Measurements from ENCODE around the gene LRCH2. TPM values are rescaled to one million over a fixed set of nuclear protein-coding genes. Genes with fewer than 3 reads are reported as not detected.

Gene LRCH2
- total RNA-seq, 4 donors from 2014 or later: 0.11 to 0.84 (median 0.49) TPM

GRCh38 chrX:115190636-115191489, 43.0 kb downstream of the LRCH2 start:
- no peak for TF ChIP-seq POLR2A (IDR thresholded peaks at IDR 0.05)
- TF ChIP-seq, protein P1, sequence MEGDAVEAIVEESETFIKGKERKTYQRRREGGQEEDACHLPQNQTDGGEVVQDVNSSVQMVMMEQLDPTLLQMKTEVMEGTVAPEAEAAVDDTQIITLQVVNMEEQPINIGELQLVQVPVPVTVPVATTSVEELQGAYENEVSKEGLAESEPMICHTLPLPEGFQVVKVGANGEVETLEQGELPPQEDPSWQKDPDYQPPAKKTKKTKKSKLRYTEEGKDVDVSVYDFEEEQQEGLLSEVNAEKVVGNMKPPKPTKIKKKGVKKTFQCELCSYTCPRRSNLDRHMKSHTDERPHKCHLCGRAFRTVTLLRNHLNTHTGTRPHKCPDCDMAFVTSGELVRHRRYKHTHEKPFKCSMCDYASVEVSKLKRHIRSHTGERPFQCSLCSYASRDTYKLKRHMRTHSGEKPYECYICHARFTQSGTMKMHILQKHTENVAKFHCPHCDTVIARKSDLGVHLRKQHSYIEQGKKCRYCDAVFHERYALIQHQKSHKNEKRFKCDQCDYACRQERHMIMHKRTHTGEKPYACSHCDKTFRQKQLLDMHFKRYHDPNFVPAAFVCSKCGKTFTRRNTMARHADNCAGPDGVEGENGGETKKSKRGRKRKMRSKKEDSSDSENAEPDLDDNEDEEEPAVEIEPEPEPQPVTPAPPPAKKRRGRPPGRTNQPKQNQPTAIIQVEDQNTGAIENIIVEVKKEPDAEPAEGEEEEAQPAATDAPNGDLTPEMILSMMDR (IDR thresholded peaks at IDR 0.05): no peak
- WGBS, 2 donors: 92% methylated on average over 33 to 53 of the region's 64 CpGs
- DNase-seq (ENCODE audit: low spot score in 2 of 2): no peak
- intact Hi-C loops (cut with DNase I; ENCODE audit: low total_unique reads): no loop called here
- H3K4me3 ChIP-seq (ENCODE audit: low read depth, poor library complexity, severe bottlenecking): no peak overlapping the region

GRCh38 chrX:115189646-115190635, 44.0 kb downstream of the LRCH2 start:
- 97 to 99% methylated on average over 20 to 57 of the region's 76 CpGs for WGBS, 2 donors
- no peak for DNase-seq (ENCODE audit: low spot score in 2 of 2)
- TF ChIP-seq, protein P1 (IDR thresholded peaks at IDR 0.05): no peak
- no peak for TF ChIP-seq POLR2A (IDR thresholded peaks at IDR 0.05)
- no peak overlapping the region for H3K4me3 ChIP-seq (ENCODE audit: low read depth, poor library complexity, severe bottlenecking)
- intact Hi-C loops (cut with DNase I; ENCODE audit: low total_unique reads): no loop called here

GRCh38 chrX:115189110-115189509, 44.8 kb downstream of the LRCH2 start, which contains the start of gene RBMXL3:
RBMXL3 (plus strand) TSS chrX:115189410; CDS start chrX:115189442, 32 bp downstream.
- no peak for TF ChIP-seq POLR2A (IDR thresholded peaks at IDR 0.05)
- TF ChIP-seq, protein P1 (IDR thresholded peaks at IDR 0.05): no peak
- intact Hi-C loops (cut with DNase I; ENCODE audit: low total_unique reads): no loop called here
- DNase-seq (ENCODE audit: low spot score in 2 of 2): no peak
- no peak within 1 kb of the TSS for H3K4me3 ChIP-seq (ENCODE audit: low read depth, poor library complexity, severe bottlenecking)
- WGBS, 2 donors: 91 to 99% methylated on average over 16 of the region's 16 CpGs

GRCh38 chrX:115183980-115184379, 49.9 kb downstream of the LRCH2 start:
- WGBS, 2 donors: 80 to 86% methylated on average over 2 of the region's 2 CpGs
- intact Hi-C loops (cut with DNase I; ENCODE audit: low total_unique reads): no loop called here
- H3K4me3 ChIP-seq (ENCODE audit: low read depth, poor library complexity, severe bottlenecking): no peak overlapping the region
- TF ChIP-seq, protein P1 (IDR thresholded peaks at IDR 0.05): no peak
- TF ChIP-seq POLR2A (IDR thresholded peaks at IDR 0.05): no peak
- no peak for DNase-seq (ENCODE audit: low spot score in 2 of 2)

DNA sequence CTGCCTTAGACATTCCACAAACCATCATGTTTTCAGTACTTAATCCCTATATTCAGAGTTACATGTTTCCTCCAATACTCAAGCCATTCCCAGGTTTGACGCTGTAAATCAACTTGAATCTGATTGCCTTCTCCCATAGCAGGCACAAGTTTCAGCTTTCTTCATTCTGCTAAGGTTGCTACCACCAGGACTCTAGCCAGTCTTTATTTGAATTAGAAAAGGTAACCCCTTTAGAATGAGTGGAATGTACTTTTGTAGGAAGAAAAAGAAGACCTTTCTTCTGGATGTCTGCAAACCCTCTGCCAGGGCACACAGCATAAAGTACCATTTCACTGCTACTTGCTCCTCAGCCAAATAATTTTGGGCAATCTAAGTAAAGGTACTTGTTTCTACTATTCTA, 55.4 kb downstream of the LRCH2 start:
- WGBS, 2 donors: 39 to 88% methylated on average over 1 of the region's 1 CpG
- no peak for DNase-seq (ENCODE audit: low spot score in 2 of 2)
- no peak overlapping the region for H3K4me3 ChIP-seq (ENCODE audit: low read depth, poor library complexity, severe bottlenecking)
- intact Hi-C loops (cut with DNase I; ENCODE audit: low total_unique reads): no loop called here
- TF ChIP-seq, protein P1 (IDR thresholded peaks at IDR 0.05): no peak
- no peak for TF ChIP-seq POLR2A (IDR thresholded peaks at IDR 0.05)

Data from lower leg skin (tissue), 4 donors.